GM21526 (cell line): ENCODE results near the gene NDUFAB1.
"Not testable (repeated sequence)": the region's sequence is repeated elsewhere in the genome, so short reads cannot be mapped to it uniquely, and the experiment has no call there.

ENCODE experiments used
- ATAC-seq: cut with Tn5 transposase; IDR thresholded peaks from one replicate; pipeline ENCODE4 v1.9.1; 2021; ENCODE audit warnings: moderate library complexity; ENCODE audit not compliant: unreplicated experiment, low FRiP score

NDUFAB1 gene

GRCh38 chr16:23595951-23596720, at the start of gene NDUFAB1:
NDUFAB1 (minus strand) TSS chr16:23596316; CDS start chr16:23596290, 26 bp downstream.
- peak; percentile 80 for ATAC-seq

DNA sequence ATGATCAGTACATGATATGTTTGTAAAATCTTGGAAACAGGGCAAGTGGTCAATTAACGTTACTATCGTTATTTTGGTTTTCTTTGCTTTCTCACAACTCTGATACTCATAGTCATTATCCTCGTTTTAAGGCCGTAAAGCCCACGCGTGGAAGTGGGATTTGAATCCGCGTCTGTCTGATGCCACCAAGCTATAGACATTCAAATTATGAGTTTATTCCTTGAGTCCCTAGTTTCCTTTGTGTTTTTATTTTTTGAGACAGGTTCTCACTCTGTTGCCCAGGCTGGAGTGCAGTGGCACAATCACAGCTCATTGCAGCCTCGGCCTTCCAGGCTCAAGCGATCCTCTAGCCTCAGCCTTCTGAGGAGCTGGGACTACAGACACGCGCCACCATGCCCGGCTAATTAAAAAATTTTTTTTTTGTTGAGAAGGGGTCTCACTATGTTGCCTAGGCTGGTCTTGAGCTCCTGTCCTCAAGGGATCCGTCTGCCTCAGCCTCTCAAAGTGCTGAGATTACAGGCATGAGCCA, 46.2 kb upstream of the NDUFAB1 start:
- ATAC-seq: no peak

- peak; percentile 88 for ATAC-seq
Measured at GRCh38 chr16:23640931-23641765, 45.0 kb upstream of the NDUFAB1 start, which contains the start of the genes DCTN5 and PALB2. DCTN5 (plus strand) TSS chr16:23641466; CDS start chr16:23641543, 77 bp downstream. PALB2 (minus strand) TSS chr16:23641310; CDS start chr16:23641157, 153 bp downstream.

DNA sequence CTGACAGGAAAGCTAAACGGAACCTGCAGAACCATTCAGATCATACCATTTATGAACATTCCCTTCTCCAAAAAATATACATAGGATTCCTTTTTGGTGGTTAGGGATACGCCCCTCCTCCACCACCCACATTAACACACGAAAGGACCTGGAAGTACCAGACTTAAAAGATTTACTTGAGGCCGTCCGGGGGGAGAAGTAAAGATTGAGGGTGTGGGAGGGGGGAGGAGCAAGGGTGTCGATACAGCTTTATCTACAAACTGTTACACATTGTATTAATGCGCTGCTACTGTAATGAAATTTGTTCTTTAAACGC, 44.5 kb upstream of the NDUFAB1 start:
- ATAC-seq: no peak

DNA sequence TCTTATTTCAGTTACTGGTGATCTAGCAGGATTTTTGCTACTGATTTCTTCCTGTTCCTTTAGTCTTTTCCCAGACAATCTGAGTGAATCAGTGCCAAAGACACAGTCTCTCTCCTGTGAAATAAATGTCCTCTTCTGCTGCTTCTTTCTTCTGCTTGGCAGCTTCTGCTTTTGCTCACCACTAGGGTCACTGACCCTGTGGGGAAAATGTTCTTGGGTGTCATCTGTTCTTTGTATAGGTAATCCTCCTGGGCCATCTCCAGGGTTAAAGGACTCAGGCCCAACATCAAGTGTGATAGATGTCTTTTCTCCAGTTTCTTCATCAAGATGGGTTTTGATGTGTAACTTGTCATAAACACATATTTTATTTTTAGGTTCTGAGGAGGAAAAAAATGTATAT, 39.8 kb upstream of the NDUFAB1 start:
- no peak for ATAC-seq

GRCh38 chr16:23634461-23635036, 38.4 kb upstream of the NDUFAB1 start:
- ATAC-seq: no peak

- ATAC-seq: not testable (repeated sequence)
Measured at GRCh38 chr16:23631874-23632273, 35.8 kb upstream of the NDUFAB1 start.

DNA sequence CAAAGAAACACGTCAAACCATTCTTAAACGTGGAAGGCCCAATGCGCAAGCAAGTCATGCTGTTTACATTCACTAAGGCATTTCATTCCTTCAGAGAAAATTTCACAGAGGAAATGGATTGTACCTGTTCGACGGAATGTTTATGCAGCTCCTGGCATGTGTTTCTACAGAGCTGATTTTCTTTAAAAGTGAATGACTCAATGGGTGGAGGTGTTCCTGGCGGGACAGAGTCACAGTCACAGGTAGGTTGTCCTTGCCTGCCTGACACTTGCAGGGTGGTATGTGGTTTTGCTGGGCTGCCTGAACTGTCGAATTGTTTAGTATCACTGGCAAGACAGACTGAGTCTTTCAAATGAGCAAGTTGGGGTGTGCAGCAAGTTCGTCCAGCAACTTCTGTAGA, 33.4 kb upstream of the NDUFAB1 start:
- ATAC-seq: no peak

DNA sequence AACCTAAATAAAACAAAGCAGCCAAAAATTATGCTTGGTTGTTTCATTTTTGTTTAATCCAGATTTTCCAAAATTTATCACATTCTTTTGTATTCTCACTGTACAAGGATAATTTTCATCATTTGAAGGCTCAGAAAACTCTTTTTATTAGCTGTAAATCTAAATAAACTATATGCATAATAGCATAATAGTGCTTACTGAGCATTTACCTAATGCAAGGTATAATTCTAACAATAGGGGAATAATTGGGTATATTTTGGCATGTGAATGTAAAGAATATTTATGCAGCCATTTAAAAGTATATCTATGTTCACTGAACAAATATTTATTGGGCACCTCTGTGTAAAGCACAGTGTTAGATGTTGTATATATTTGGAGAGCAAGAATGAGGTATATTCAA, 28.0 kb upstream of the NDUFAB1 start:
- ATAC-seq: no peak

- ATAC-seq: no peak
Measured at GRCh38 chr16:23615805-23616204, 19.7 kb upstream of the NDUFAB1 start.

- no peak for ATAC-seq
Measured at GRCh38 chr16:23611936-23612335, 15.8 kb upstream of the NDUFAB1 start.

DNA sequence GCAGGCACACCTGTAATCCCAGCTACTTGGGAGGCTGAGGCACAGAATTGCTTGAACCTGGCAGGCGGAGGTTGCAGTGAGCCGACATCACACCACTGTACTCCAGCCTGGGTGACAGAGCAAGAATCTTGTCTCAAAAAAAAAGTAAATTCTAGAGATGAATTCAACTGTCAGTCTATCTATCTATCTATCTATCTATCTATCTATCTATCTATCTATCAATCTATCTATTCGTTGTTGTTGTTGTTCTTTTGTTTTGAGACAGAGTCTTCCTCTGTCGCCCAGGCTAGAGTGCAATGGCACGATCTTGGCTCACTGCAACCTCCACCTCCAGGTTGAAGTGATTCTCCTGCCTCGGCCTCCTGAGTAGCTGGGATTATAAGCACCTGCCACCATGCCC, 14.8 kb upstream of the NDUFAB1 start:
- not testable (repeated sequence) for ATAC-seq

DNA sequence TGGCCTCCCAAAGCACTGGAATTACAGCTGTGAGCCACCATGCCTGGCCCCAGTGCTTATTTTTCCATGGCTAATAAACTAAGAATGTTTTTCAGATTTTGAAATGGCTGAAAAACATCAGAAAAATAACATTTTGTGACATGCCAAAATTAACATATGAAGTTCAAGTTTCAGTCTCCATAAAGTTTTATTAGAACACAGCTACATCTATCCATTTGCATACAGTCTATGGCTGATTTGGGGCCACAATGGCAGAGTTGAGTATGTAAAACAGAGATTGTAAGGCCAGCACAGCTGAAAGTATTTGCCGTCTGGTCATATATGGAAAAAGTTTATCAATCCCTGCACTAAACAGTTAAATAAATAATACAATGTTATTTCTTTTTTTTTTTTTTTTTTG, 13.8 kb upstream of the NDUFAB1 start:
- ATAC-seq: no peak

GRCh38 chr16:23608194-23608593, 12.1 kb upstream of the NDUFAB1 start:
- ATAC-seq: no peak

DNA sequence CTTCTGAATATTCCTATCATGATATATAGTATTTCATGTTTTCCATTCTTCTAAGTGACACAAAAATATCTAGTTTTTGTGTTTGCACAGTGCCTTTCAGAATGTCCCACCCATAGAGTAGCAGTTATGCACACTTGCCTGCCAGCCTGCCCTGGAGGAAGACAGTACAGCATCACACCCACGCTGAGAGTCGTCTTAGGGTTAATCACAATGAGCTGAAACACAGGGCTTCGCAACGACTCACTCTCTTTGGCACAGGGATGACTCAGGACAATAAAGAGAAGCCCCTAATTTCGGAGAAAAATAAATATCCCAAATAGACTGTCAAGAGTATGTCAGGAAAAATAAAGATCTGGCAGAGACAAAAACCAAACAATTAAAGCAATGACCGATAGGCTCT, 11.6 kb upstream of the NDUFAB1 start:
- ATAC-seq: no peak

- no peak for ATAC-seq
Measured at GRCh38 chr16:23597003-23597756, 1.1 kb upstream of the NDUFAB1 start.

GRCh38 chr16:23595246-23595950, 718 bp downstream of the NDUFAB1 start:
- peak; percentile 5 for ATAC-seq

GRCh38 chr16:23594186-23594585, 1.9 kb downstream of the NDUFAB1 start:
- ATAC-seq: no peak

GRCh38 chr16:23590181-23590580, 5.9 kb downstream of the NDUFAB1 start:
- ATAC-seq: no peak

DNA sequence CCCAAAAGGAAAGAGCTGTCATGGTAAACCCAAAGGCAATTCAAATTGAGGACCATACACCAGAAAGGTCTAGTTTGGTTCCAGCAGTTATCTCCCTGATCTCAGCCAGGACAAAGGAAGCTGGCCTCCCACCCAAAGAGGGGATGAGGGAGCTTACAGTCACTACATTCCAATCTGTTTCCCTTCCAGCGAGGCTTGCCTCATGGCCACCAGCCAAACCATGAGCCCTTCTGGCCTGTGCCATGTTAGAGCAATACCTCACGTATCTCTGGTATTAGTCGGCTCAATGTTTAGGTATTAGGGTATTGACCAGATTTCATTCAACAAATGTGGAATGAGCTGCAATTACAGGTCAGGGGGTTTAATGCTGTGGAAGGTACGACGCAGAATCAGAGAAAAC, 8.4 kb downstream of the NDUFAB1 start:
- no peak for ATAC-seq
